Activated B cell treated with CpG ODN at 0.5 μM for 24 hours (primary cell): Measurements from ENCODE around the gene CDH20. TPM values are rescaled to one million over a fixed set of nuclear protein-coding genes. Genes with fewer than 3 reads are reported as not detected.

ENCODE experiments used
- ATAC-seq: fragments of 200-7000 bp; cut with Tn5 transposase; one replicate; pipeline ENCODE4 v1.10.0; 2021; ENCODE audit warnings: low read depth, mild to moderate bottlenecking, moderate library complexity
- CTCF ChIA-PET: fragments of 350-600 bp; sonication (Branson Sonifier 250); formaldehyde crosslinking; loops from one replicate; lab custom pipeline; 2021; ENCODE audit warnings: antibody characterized with exemption; lab: Charles Lee
- POLR2A ChIA-PET: fragments of 350-600 bp; sonication (Branson Sonifier 250); formaldehyde crosslinking; loops from one replicate; lab custom pipeline; 2021; ENCODE audit warnings: antibody characterized with exemption; lab: Charles Lee
- DNase-seq: peaks from one replicate; pipeline ENCODE4 v3.0.0; 2022
- H3K27ac Mint-ChIP-seq: one replicate; pipeline ENCODE4 v1.8.0; 2020; ENCODE audit warnings: mixed read lengths
- H3K27me3 Mint-ChIP-seq: one replicate; pipeline ENCODE4 v1.8.0; 2021; ENCODE audit warnings: mixed read lengths
- H3K36me3 Mint-ChIP-seq: one replicate; pipeline ENCODE4 v1.8.0; 2021; ENCODE audit warnings: low read depth, mixed read lengths
- H3K4me1 Mint-ChIP-seq: one replicate; pipeline ENCODE4 v1.8.0; 2021; ENCODE audit warnings: mixed read lengths
- H3K4me3 Mint-ChIP-seq: one replicate; pipeline ENCODE4 v1.8.0; 2020; ENCODE audit warnings: mild to moderate bottlenecking, mixed read lengths
- H3K9me3 Mint-ChIP-seq: one replicate; pipeline ENCODE4 v1.8.0; 2020; ENCODE audit warnings: mixed read lengths
- CTCF ChIP-seq: fragments of 200-600 bp; IDR thresholded peaks from one replicate; pipeline ENCODE4 v1.8.0; 2022; ENCODE audit warnings: antibody characterized with exemption, mild to moderate bottlenecking
- intact Hi-C: fragments of 100-400 bp; cut with micrococcal nuclease; formaldehyde crosslinking; loops from one replicate; pipeline ENCODE4 v1.15.1; 2024
- total RNA-seq: library from RNA; stranded (reverse); gene quantifications from 2 replicates; pipeline ENCODE4 v1.2.3, GENCODE V29; 2022

The CDH20 gene
- total RNA-seq, 1 donor from 2014 or later, result 0.07 TPM

GRCh38 chr18:61464551-61465142 is 131.4 kb downstream of the CDH20 start:
- Mint-ChIP-seq H3K27ac (no peak overlapping the region), H3K36me3 (no peaks in the 10 kb centered on the region), H3K4me3 (no peak overlapping the region), H3K9me3 (peaks cover 2% of the 10 kb centered on the region), H3K27me3 (no peaks in the 10 kb centered on the region), H3K4me1 (no peaks in the 10 kb centered on the region)
- intact Hi-C loops, result no loop called here
- ChIA-PET POLR2A (no interaction called here), CTCF (no interaction called here)
- no peak for TF ChIP-seq CTCF
- ATAC-seq (no peak), DNase-seq (no peak)

GRCh38 chr18:61466736-61467135 is 133.5 kb downstream of the CDH20 start:
- Mint-ChIP-seq H3K9me3 (no peaks in the 10 kb centered on the region), H3K36me3 (no peaks in the 10 kb centered on the region), H3K4me3 (no peak overlapping the region), H3K27me3 (no peaks in the 10 kb centered on the region), H3K27ac (no peak overlapping the region), H3K4me1 (no peaks in the 10 kb centered on the region)
- ChIA-PET CTCF (no interaction called here), POLR2A (no interaction called here)
- DNase-seq (no peak), ATAC-seq (no peak)
- TF ChIP-seq CTCF, result no peak
- intact Hi-C loops, result no loop called here

- CTCF ChIA-PET, result no interaction called here
- DNase-seq (no peak), ATAC-seq (no peak)
- intact Hi-C loops, result no loop called here
- POLR2A ChIA-PET, result no interaction called here
- Mint-ChIP-seq H3K4me3 (no peak overlapping the region), H3K4me1 (no peaks in the 10 kb centered on the region), H3K36me3 (no peaks in the 10 kb centered on the region), H3K27ac (no peak overlapping the region), H3K9me3 (no peaks in the 10 kb centered on the region), H3K27me3 (no peaks in the 10 kb centered on the region)
- no peak for TF ChIP-seq CTCF
These were observed 136.9 kb downstream of the CDH20 start for GRCh38 chr18:61470031-61470674.

DNA sequence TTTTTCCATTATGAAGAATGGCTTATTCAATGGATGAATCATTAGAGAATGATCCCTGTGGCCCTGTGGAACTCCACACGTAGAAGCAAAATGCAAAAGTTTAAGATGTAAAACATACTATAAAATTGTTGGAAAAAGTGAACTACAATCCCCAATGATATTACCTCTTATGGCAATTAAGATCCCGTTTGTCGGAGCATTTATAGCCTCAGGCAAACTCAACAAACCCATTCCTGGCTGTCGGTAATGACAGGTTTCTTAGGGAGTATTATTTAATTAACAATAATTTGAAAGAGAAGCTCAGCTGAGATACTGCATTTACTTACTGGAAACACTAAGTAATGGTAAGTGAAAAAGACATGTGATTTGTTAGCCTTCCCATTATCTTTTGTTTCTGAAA is 138.3 kb downstream of the CDH20 start:
- no peaks in the 10 kb centered on the region for H3K27me3 Mint-ChIP-seq
- H3K9me3 Mint-ChIP-seq, result no peaks in the 10 kb centered on the region
- TF ChIP-seq CTCF, result no peak
- CTCF ChIA-PET, result no interaction called here
- no peak overlapping the region for H3K4me3 Mint-ChIP-seq
- H3K27ac Mint-ChIP-seq, result no peak overlapping the region
- POLR2A ChIA-PET, result no interaction called here
- H3K4me1 Mint-ChIP-seq, result no peaks in the 10 kb centered on the region
- H3K36me3 Mint-ChIP-seq, result no peaks in the 10 kb centered on the region
- ATAC-seq (no peak), DNase-seq (no peak)
- intact Hi-C loops, result no loop called here

DNA sequence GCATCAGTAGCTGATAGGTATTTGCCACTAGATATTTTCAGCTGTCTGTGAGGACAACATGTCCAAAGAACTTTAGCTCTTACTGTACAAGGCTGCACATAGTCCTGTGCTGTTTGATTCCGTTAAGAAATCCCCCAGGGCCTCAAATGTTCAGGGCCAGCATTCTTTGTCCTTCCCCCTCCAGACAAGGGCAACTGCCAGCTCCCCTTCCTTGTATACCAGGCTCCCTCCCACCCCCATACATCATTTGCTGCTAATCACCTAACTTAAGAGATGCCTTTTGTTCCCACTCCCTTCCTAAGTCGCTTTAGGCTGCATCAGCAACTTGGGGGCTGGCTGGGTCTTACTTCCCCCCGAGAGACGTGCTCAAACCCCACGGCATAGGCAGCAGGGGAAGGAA is 138.7 kb downstream of the CDH20 start:
- intact Hi-C loops, result no loop called here
- Mint-ChIP-seq H3K4me3 (no peak overlapping the region), H3K27ac (no peak overlapping the region), H3K4me1 (no peaks in the 10 kb centered on the region), H3K27me3 (peaks cover 1% of the 10 kb centered on the region), H3K36me3 (no peaks in the 10 kb centered on the region), H3K9me3 (no peaks in the 10 kb centered on the region)
- ChIA-PET POLR2A (no interaction called here), CTCF (no interaction called here)
- ATAC-seq (no peak), DNase-seq (no peak)
- no peak for TF ChIP-seq CTCF
